Cardiac fibroblast (primary cell): Measurements from ENCODE around the gene MAN2B2.

Experiments used
- DNase-seq, 2 donors: peaks; one replicate each; pipeline versions ENCODE4 v3.0.0 to v3.0.0-alpha.2; 2010; ENCODE audit warnings: low read depth in 2 of 2
- H3K4me3 ChIP-seq, 2 donors: replicated peaks in 1 of 2; 1 replicate in 1 of 2; 2 replicates in 1 of 2; pipeline ENCODE4 v1.5.1; 2011; ENCODE audit warnings: low read depth in 2 of 2, low read length in 2 of 2, mild to moderate bottlenecking in 2 of 2, moderate library complexity in 1 of 2
- CTCF ChIP-seq: IDR thresholded peaks from one replicate; pipeline ENCODE4 v1.5.1; 2011; ENCODE audit warnings: low read depth, mild to moderate bottlenecking, low read length, inconsistent platforms

Gene MAN2B2

GRCh38 chr4:6566391-6567190 is 8.4 kb upstream of the MAN2B2 start:
- no peak for DNase-seq
- no peak overlapping the region for H3K4me3 ChIP-seq
- no peak for TF ChIP-seq CTCF

GRCh38 chr4:6567218-6567617 is 7.8 kb upstream of the MAN2B2 start:
- no peak for DNase-seq
- no peak for TF ChIP-seq CTCF
- no peak overlapping the region for H3K4me3 ChIP-seq

GRCh38 chr4:6568148-6568547 is 6.8 kb upstream of the MAN2B2 start:
- DNase-seq = no peak
- no peak overlapping the region for H3K4me3 ChIP-seq
- TF ChIP-seq CTCF = no peak

DNA sequence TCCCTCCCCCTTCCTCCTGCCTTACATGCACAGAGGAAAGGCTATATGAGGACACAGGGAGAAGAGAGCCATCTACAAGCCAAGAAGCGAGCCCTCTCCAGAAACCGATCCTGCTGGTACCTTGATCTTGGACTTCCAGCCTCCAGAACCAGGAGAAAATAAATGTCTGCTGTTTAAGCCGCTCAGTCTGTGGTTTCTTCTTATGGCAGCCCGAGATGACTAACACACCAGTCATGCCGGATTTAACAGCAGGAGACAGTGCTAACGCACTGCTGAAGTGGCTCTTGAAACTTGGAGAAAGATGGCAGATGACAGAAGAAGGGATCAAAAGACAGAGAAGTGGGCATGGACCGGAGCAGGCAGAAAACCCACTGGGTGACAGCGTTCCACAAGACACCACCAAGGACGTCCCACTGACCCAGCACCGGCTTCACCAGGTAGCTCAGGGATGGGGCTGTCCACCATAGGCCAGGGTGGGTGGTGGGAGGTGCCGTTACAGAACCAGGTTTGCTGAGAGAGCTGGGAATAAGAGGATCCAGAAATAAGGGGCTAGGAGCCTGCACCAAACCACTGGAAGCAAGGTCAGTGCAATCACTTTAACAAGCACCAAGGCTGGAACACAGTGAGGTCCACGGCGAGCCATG is 6.2 kb upstream of the MAN2B2 start:
- H3K4me3 ChIP-seq = no peak overlapping the region
- DNase-seq = peak; percentile 42 to 83
- no peak for TF ChIP-seq CTCF

GRCh38 chr4:6571608-6572007 is 3.4 kb upstream of the MAN2B2 start:
- no peak for DNase-seq
- H3K4me3 ChIP-seq = no peak overlapping the region
- TF ChIP-seq CTCF = no peak

DNA sequence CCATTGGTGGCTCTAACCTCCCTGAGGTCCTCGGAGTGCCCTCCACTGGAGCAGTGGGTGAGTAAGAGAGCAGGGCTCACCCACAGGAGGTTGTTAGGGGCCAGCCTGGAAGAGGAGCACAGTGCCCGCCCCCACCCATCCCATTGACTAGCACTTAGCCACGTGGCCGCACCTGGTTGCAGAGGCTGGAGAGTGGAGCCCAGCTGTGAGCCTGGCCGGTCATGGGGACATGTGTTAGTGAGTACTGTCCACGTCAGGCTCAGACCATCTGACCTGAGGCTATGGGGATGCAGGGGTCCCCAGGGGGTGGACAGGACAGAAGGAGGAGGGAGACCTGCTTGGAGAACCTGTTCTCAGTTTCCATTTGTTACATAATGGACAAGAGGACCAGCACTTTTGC is 1.4 kb upstream of the MAN2B2 start:
- no peak for DNase-seq
- no peak overlapping the region for H3K4me3 ChIP-seq
- no peak for TF ChIP-seq CTCF
